HG02943 (cell line): Measurements from ENCODE around the gene RPL29.

Source experiments
- ATAC-seq: cut with Tn5 transposase; IDR thresholded peaks from one replicate; pipeline ENCODE4 v1.9.1; 2021; ENCODE audit warnings: mild to moderate bottlenecking, low read depth, moderate library complexity; ENCODE audit not compliant: unreplicated experiment

The RPL29 gene

GRCh38 chr3:51985063-51985462 lies 10.6 kb downstream of the RPL29 start:
- ATAC-seq: no peak

GRCh38 chr3:51984269-51984647 lies 11.4 kb downstream of the RPL29 start:
- no peak for ATAC-seq

- no peak for ATAC-seq
Measured at GRCh38 chr3:51983578-51984268, 12.0 kb downstream of the RPL29 start.

GRCh38 chr3:51982838-51983577 lies 12.7 kb downstream of the RPL29 start, which contains the start of gene ACY1:
Gene ACY1 (plus strand): TSS chr3:51983535. CDS start chr3:51984065, 530 bp downstream.
- peak; percentile 52 for ATAC-seq

GRCh38 chr3:51982352-51982837 lies 13.3 kb downstream of the RPL29 start:
- ATAC-seq: peak; percentile 40

GRCh38 chr3:51980253-51980652 lies 15.4 kb downstream of the RPL29 start:
- no peak for ATAC-seq

- no peak for ATAC-seq
Measured at GRCh38 chr3:51978143-51978502, 17.6 kb downstream of the RPL29 start.

- no peak for ATAC-seq
Measured at GRCh38 chr3:51977446-51978142, 18.1 kb downstream of the RPL29 start.

- ATAC-seq: no peak
Measured at GRCh38 chr3:51975852-51976549, 19.7 kb downstream of the RPL29 start.

- ATAC-seq: peak; percentile 51
Measured at GRCh38 chr3:51974963-51975851, 20.5 kb downstream of the RPL29 start, which contains the start of gene ABHD14A. Gene ABHD14A (plus strand): TSS chr3:51975064. CDS start chr3:51975136, 72 bp downstream.

- no peak for ATAC-seq
Measured at GRCh38 chr3:51974277-51974962, 21.3 kb downstream of the RPL29 start.

GRCh38 chr3:51971350-51971749 lies 24.3 kb downstream of the RPL29 start:
- ATAC-seq: no peak

- no peak for ATAC-seq
Measured at GRCh38 chr3:51970606-51971300, 24.9 kb downstream of the RPL29 start.

- no peak for ATAC-seq
Measured at GRCh38 chr3:51969841-51970240, 25.9 kb downstream of the RPL29 start.

- ATAC-seq: no peak
Measured at GRCh38 chr3:51968883-51969678, 26.6 kb downstream of the RPL29 start.

GRCh38 chr3:51968170-51968775 lies 27.4 kb downstream of the RPL29 start:
- no peak for ATAC-seq
